ENCODE measurements around the gene TTC28.

The TTC28 gene

DNA sequence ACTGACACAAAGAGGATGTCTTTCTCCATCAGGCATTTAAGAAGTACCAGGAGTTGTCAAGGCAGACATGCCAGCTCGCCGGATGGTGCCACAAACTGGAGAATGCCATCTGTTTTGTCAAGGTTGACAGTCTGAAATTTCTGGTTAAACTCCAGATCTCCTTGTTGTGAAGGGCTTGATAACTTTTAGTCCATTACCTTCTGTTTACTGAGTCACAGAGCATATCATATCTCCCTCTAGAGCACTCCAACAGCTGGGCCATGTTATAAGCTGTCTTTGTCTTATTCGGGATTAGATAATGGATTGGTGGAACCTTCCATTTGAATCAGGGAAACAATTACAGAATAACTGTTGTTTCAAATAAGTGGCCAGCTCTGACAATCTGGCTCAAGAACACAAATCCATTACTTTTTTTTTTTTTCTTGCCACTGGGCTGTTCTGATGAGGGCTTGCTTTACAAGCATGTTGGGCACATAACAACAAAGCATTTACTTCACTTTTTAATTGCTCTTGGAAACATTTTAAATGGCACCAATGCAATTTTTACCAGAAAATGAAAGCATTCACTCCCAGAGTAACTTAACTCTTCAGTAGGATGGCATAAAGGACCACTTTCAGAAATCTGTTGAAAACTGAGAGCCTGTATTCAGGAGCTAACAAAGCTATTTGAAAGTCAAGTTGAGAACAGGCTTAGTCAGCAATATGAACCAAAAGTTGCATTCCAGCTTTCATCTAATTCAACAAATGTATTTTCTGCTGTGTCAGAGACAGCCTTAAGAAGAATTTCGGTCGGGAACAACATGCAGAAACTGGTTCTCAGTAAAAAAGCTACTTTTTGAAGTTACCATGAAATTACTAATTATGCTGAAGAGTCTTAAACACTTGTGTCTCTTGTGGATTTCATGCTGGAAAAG, 533.0 kb downstream of the TTC28 start:
- DNase-seq (ENCODE audit: low spot score), result no peak

DNA sequence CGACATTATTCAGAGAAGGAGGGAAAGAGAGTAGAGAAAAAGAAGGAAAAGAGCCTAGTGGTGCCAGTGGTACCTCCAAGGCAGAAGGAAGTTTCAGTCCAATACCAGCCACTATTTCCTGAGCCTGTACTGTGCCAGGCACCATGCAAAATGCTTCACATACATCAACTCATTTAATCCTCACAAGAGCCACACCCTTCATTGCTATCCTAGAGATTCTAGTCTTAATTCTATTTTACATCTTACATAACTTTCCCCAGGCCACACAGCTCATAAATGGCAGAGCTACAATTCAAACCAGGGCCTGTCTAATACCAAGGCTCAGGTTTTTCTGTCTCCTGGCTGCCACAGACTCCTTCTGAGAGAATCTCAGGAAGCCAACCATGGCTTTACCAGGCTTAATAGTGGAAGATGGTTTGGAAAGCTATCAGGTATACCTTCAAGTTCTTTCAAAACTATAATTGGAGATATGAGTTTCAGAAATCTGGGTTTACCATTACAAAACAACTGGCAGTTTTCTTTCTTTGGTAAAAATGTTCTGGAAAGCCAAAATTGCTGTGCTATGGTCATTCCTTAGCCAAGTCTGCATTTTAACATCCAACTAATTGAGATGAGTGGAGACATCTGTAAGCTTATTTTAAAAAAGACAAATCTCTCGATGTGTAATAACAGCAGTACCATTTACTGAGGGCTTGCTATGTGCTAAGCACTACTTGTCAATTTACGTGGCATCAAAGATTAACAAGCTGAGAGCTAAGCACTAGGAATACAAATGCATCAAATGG, 535.5 kb downstream of the TTC28 start:
- DNase-seq (ENCODE audit: low spot score), result no peak

DNA sequence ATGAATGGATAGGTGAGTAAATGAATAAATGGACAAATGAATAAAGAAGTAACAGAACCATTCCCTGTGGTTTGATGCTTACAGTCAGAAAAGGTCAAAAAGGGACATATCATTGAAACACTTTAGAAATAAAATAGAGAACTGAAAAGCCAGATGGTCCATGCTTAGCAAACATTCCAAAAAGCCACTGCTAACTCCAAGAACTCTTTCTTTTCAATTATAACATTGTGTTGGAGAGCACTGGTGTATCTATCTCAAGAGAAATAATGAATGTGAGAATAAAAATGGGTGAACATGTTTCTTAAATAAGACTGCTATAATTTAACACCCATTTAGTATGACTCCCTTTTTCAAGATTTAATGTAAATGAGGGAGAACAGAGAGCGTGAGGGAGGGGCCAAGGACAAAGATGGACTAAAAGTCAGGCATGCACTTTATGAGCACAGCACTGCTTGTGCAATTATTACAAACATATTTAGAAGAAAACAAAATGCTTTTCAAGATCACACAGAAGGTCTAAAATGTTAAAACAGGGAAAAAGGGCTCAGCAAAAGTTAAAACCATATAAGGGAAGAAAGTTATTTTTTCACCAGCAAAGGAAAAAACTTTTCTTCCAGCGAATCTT, 536.3 kb downstream of the TTC28 start:
- DNase-seq (ENCODE audit: low spot score), result no peak

DNA sequence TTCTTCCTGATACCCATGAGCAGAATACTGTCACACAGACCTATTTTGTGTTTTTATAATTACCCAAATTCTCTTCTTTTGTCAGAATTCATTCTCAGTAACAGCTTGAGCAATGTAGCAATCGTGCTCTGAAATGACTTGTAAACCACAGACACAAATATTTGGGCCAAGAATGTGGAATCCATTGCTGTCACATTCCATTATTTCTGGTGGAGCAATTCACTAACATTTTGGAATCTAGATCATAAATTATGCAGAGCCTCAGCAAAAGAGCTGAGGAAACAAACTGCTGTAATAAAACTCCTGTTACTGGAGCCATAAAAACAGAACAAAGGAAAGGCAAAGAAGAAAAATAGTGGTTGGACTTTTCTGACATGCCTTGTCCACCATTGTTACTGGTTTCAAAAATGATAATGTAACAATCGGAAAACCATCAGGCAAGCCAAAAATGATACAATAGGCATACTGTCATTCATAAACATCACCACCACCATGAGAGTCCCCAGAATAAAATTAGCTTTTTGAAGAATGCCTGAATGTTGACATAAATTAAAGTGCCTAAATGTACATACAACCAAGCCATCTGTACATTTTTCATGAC, 537.2 kb downstream of the TTC28 start:
- DNase-seq (ENCODE audit: low spot score), result no peak

DNA sequence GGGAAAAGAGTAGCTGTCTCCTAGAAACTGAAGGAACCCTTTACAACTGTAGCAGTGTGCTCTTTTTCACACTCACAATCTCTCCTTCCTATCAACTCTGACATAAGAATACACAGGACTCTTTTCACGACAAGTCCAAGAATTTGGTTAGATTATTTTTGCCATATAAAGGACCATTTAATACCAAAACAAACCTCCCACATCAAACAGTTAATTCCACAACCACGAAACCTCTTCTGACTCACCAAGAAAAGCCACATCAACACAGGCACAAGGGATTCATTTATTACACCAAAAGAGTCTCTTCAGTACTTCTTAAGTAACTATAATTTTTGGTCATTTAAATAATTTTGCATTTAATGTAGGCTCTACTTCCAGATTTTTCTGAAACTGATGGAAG, 538.0 kb downstream of the TTC28 start:
- DNase-seq (ENCODE audit: low spot score), result no peak

DNA sequence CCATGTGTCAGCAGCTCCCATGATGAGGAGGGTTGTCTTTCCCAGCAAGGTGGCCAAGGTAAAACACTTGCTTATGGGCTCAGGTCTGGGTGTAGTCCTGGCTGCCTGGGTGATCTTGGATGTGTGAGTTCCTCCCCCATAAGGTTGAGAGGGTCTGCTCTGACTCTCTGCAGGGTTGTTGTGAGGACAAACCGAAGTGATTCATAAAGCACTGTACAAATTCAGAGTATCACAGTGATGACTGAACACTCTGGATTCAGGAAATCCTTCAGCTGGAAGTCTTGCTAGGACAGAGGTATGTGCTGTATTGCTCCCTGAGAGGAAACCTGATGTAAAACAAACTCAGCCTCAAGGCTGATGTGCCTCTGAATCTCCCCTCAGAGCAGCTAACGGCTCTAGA, 539.7 kb downstream of the TTC28 start:
- DNase-seq (ENCODE audit: low spot score), result no peak

DNA sequence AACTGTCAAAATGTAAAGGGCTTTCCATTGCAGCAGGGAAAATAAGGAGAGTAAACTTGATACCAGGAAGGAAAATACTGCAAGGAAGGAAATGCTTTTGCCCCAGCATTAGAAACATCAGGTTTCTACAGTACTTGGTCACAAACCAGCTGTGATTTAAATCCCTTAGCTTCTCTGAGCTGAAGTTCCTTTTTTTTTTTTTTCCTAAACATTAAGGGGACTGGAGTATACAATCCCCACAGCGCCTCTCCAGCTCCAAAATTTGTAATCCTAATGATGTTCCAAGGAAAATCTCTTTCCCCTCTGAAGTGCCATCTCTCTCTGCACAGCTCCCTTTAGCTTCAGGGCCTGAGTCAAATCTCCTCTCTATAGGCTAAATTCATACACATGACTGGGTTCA, 540.1 kb downstream of the TTC28 start:
- DNase-seq (ENCODE audit: low spot score), result no peak

DNA sequence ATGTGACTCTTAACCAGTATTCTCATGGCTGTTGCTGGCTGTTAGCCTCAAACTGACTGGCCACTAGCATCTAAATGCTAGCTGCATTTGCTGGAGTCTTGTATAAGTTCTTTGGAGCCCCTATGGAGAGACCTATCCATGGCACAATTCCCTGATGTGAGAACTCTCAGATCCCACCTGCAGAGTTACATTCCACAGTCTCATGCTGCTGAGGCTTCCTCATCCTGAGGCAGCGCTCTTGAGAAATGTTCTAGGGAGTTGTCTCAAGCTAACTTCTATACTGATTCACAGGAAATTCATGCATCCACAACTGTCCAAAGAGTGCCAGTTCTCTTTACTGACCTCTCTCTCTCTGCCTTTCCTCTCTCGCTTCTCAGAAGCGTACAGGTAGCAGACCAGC, 542.6 kb downstream of the TTC28 start:
- no peak for DNase-seq (ENCODE audit: low spot score)

DNA sequence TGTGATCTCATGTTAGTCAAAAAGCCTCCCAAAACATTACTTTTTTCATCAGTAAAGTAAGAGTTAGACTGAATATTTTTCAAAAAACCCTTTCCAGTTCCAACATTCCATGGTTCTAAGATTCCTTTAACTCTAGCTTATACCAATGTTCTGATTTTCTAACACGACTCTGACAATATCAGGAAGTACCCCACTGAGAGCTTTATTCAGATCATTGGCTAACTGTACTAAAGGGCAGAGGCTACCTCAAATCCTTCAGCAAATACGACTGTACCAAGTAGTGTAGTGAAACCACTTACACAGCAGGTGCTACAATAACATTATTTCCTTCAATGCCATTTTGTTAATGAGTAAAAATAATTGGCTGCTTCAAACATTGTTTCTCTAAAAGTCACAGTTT, 547.2 kb downstream of the TTC28 start:
- DNase-seq (ENCODE audit: low spot score), result no peak

DNA sequence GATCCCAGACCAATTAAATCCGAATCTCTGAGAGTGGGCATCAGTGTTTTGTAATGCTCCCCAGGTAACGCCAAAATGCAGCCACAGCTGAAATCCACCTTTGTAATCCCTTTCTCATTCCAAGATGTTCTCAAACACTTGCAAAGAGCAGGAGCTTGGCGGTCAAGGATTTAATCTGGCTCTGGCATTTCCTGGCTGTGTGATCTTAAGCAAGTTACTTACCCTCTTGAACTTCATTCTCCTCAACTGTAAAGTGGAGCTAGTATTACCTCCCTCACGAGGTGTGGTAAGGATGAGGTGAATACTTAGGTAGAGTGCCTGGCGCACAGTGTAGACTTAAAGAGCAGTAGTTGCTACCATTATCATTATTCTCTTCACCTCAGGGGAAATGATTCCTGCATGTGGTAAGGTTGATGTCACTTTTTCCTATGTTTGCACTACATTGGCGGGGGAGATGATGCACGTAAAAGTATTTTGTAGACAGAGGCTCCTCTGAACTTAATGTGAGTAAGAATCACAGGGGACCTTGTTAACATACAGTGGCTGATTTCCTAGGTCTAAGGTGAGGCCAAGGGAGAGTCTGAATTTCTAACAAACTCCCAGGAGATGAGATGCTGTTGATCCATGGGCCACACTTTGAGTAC, 550.2 kb downstream of the TTC28 start:
- no peak for DNase-seq (ENCODE audit: low spot score)

DNA sequence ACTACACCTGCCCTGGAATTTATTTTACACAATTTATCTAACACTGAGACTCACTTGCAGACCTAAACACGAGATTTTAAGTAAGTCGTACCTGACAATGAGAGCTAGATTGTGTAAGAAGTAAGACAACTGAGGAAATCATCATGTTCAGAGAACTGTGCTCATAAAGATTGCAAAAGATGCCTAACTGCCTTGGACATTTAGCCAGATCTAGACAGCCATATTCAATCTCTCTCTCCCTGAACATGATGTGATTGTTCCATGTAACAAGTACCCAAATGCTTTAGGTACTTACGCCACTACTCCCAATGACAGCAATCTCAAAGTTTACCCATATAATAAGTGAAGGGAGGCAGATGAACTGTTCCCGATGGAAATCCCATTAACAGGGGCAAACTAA, 550.8 kb downstream of the TTC28 start:
- no peak for DNase-seq (ENCODE audit: low spot score)

DNA sequence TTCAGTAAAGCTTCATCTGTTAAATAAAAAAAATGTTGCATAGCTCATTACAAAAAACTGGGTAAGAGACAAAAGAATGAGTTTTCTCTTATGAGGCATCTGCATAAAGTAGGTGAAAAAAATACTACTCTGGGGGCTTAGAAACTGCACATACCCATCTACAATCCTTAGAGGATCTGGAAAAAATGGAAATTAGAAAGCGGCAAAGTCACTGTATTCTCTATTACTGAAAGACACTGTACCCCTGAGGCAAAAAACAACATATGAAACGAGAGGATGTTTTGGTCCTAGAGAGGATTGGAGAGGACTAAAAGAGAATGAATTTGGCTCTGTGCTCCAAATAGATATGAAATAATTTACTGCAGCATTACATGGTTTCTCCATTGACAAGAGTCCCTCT, 553.8 kb downstream of the TTC28 start:
- no peak for DNase-seq (ENCODE audit: low spot score)

DNA sequence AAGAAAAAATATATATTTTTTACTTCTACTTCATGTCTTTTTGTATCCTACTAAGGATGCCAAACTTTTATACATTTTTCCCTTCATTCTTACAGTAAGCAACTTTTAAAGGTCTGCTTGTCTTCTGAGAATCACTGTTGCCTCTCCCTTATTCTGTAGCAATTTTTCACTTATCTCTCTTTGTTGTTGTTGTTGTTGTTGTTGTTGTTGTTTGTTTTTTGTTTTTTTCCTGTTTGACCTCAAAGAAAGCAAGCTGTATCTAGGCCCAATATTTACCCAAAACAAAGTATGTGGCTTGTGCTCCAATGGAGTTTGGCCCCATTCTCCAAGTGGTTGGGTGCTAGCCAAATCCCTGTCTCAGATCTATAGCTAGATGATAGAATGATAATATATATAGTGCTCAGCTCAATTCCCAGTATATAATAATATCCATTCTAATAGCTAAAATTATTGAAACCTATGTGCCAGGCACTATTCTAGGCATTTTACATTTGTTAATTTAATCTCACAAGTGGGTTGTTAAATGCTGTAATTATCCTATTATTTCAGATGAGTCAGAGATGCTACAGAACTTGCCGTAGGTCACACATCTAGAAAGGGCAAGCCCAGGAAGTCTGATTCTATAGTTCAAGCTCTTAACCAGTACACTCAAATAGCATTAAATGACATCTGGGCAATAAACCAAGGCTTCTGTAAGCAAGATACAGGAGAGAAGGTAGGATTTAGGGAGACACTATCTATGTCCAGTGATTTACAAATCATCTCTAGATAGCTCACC, 555.5 kb downstream of the TTC28 start:
- DNase-seq (ENCODE audit: low spot score), result no peak

DNA sequence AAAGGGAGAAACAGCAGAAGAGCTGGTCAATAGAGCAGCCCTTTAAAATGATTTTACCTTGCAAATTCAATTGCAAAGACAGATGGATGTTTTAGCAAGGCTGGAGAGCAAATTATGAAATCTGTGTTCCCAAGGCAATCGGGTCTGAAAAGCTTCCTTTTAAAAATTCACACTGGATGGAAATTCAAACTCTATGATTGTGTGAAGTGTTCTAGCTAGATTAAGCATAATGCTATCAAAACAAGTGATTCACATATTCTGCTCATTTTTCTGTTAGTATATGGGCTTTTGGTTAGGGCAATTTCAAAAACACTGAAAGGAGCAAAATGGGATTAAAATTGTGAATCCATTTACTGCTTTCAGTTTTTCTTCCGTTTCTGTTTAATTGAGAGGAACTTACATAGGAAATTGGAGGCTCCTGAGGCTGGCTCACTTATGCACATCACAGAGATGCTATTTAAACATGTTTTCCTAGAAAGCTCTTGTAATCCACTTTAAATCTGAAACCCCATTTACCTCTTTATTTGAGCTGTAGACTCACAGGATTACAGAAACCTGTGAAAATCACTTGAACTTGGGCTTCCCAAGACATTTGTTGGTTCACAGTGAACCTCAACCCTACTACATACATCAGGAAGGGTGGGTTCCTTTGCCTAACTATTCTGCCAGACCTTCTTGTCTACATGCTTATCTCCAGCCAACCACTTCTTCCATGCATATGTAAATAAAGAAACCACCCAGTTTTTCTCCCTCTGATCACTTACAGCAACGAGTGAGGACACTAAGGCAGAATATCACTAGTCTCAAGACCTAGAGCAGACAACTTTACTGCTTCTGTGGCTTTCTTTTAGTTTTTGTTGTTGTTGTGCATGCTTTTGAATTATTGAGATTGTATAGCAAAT, 558.7 kb downstream of the TTC28 start:
- DNase-seq (ENCODE audit: low spot score), result no peak

DNA sequence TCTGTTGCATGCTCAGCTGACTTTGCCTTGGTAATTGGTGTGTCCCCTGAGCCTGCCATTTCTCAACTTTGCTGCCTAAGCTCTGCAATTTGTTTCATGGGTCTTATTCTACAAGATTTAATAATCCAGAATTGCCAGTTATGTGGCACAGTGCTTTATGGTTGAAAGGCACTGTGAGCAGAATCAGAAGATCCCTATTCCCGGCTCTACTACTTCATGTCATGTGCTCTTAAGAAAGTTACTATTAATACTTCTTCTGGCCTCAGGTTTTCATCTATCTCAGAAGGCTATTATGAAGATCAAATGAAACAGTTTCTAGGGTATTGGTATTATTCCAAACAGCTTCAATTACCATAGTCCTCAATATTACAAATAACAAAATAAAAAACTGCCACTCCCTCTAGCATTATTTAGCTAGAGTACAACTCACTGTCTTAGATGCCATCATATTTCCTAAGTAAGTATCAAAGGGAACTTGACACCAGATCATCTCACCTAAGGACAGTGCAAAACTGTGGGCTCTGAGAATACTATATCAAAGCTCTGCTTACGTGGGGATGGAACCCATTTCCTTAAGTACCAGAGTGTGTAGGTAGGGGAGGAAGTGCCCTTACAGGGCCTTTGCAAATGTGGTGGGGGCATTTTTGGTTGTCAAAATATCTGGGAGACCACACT, 560.5 kb downstream of the TTC28 start:
- no peak for DNase-seq (ENCODE audit: low spot score)

DNA sequence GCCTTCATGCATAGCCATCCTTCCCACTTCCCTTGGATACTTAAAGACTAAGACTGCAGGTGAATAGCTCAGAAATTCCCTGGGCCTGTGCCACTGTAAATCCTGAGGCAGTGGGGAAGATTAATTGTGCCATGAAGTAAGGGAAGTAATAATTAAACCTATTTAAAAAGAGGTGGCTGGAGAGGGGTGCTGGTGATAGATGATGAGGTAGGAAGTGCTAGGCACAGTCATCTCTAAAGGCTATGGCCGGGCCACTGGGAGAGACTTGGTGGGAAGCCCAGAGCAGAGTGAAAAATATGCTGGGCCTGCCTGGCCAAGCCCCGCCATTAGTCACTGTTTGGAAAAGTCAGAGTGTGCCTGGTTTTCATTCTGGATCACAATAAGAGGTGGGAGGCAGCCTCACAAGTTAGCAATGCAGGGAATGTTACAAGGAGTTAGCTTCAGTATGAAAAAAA, 563.4 kb downstream of the TTC28 start:
- DNase-seq (ENCODE audit: low spot score), result no peak

DNA sequence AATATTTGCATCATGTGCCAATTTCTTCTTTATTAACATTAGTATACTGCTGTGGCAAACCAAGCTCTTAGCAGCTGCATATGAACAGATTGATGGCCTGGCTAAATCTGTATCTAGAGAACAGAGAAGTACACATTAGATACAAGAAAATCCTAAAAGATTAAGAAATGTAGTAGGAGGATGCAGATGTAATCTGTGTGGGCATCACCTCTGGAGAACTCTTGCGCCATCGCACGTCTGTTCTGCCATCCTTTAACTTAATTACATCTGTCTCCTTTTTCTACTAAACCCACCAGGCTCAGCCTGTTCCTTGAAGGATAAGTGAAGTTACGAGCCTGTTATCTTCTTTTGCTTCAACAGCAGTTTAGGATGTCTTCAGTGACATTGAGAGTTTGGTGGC, 564.2 kb downstream of the TTC28 start:
- no peak for DNase-seq (ENCODE audit: low spot score)

DNA sequence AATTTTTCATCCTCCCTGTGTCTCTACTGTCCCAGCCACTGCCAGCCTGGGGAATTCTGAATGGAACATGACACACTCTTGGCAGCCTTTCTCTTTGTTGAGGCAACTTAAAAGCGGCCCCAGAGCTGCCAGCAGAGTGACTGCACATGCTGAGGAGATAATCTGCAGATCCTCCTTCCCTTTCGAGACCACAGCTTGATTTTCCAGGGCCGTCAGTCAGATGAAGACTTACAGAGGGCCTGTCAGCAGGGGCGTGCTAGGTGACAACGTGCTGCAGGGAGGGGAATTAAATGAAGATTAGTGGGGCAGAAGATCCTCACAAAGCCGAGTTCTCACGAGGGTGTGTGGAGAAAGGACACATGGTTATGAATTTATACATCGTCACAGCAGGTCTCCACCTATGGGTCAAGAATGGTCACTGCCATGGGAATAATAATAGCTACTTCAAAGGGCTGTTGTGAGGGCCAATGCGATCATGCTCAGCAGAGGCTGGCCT, 567.0 kb downstream of the TTC28 start:
- DNase-seq (ENCODE audit: low spot score), result peak; percentile 98

DNA sequence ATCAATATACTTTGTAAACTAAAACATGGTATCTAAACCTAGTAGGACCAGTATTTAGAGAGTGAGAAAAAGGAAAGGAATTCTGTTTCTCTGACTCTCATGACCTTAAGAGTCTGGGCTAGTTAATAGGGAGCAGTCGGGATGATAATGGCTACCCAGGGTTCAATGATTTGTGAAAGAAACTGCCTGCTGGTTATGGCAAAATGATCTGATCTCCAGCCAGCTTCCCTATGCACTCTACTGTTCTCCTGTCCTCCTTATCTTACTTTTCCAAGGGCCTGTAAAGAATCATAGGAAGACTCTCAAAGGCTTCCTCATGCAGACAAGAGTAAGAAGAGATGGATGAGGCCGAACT, 567.5 kb downstream of the TTC28 start:
- no peak for DNase-seq (ENCODE audit: low spot score)
